KMS-11 (cell line): ENCODE results near the gene KRTAP10-9.
"Not testable (repeated sequence)": the region's sequence is repeated elsewhere in the genome, so short reads cannot be mapped to it uniquely, and the experiment has no call there.

ENCODE experiments used
- H2AFZ ChIP-seq: fragments of 200-600 bp; sonication (generic); 2 replicates; pipeline ENCODE4 v1.6.1; 2016; ENCODE audit warnings: antibody characterized with exemption, mixed run types, low read depth
- H3K27ac ChIP-seq: fragments of 200-600 bp; sonication (generic); 2 replicates; pipeline ENCODE4 v1.6.1; 2016; ENCODE audit warnings: mild to moderate bottlenecking, mixed run types
- H3K27me3 ChIP-seq: fragments of 200-600 bp; sonication (generic); 2 replicates; pipeline ENCODE4 v1.6.1; 2017; ENCODE audit warnings: mild to moderate bottlenecking, low read depth, mixed run types, moderate library complexity; ENCODE audit not compliant: insufficient read depth
- H3K36me3 ChIP-seq: fragments of 200-600 bp; sonication (generic); 2 replicates; pipeline ENCODE4 v1.6.1; 2017; ENCODE audit warnings: mild to moderate bottlenecking, mixed run types; ENCODE audit not compliant: insufficient read depth
- H3K4me1 ChIP-seq: fragments of 200-600 bp; sonication (generic); 2 replicates; pipeline ENCODE4 v1.6.1; 2016; ENCODE audit warnings: mild to moderate bottlenecking, low read depth, mixed run types; ENCODE audit not compliant: poor library complexity, severe bottlenecking
- H3K4me2 ChIP-seq: fragments of 200-600 bp; sonication (generic); 2 replicates; pipeline ENCODE4 v1.7.0; 2016; ENCODE audit warnings: mild to moderate bottlenecking, mixed run types
- H3K4me3 ChIP-seq: fragments of 200-600 bp; sonication (generic); IDR thresholded peaks from 2 replicates; pipeline ENCODE4 v1.6.1; 2017; ENCODE audit warnings: low read depth, low read length, mixed read lengths; ENCODE audit not compliant: insufficient read depth
- H3K79me2 ChIP-seq: fragments of 200-600 bp; sonication (generic); 2 replicates; pipeline ENCODE4 v1.6.1; 2016; ENCODE audit warnings: low read depth, mixed run types; ENCODE audit not compliant: insufficient read depth
- H3K9ac ChIP-seq: fragments of 200-600 bp; sonication (generic); 2 replicates; pipeline ENCODE4 v1.6.1; 2016; ENCODE audit warnings: mild to moderate bottlenecking, mixed run types
- H4K20me1 ChIP-seq: fragments of 200-600 bp; sonication (generic); 2 replicates; pipeline ENCODE4 v1.6.1; 2016; ENCODE audit warnings: mild to moderate bottlenecking, mixed run types; ENCODE audit not compliant: insufficient read depth
- CTCF ChIP-seq: fragments of 200-600 bp; sonication (generic); conservative IDR thresholded peaks from 2 replicates; pipeline ENCODE4 v1.6.1; 2017; ENCODE audit warnings: low read depth, mild to moderate bottlenecking, antibody characterized with exemption, low read length, moderate library complexity, mixed read lengths

KRTAP10-9 gene

GRCh38 chr21:44656868-44657267, 30.0 kb downstream of the KRTAP10-9 start:
- no peak overlapping the region for H3K9ac ChIP-seq
- H2AFZ ChIP-seq = no peak overlapping the region
- no peak overlapping the region for H3K27ac ChIP-seq
- no peak overlapping the region for H3K4me3 ChIP-seq
- no peaks in the 10 kb centered on the region for H3K79me2 ChIP-seq
- no peak overlapping the region for H3K4me2 ChIP-seq
- H3K27me3 ChIP-seq = peaks cover 33% of the 10 kb centered on the region
- H3K4me1 ChIP-seq = no peaks in the 10 kb centered on the region
- no peak for TF ChIP-seq CTCF
- H3K36me3 ChIP-seq = no peaks in the 10 kb centered on the region
- H4K20me1 ChIP-seq = no peaks in the 10 kb centered on the region

GRCh38 chr21:44657635-44658540, 31.0 kb downstream of the KRTAP10-9 start, which contains the start of gene KRTAP12-3:
Gene KRTAP12-3 (plus strand): TSS chr21:44657932. CDS start chr21:44657980, 48 bp downstream.
- no peak for TF ChIP-seq CTCF
- no peak within 1 kb of the TSS for H3K27ac ChIP-seq
- H3K4me2 ChIP-seq = no peak within 1 kb of the TSS
- H3K4me1 ChIP-seq = no peaks in the 10 kb centered on the region
- H3K27me3 ChIP-seq = peaks cover 32% of the 10 kb centered on the region
- H2AFZ ChIP-seq = no peak within 1 kb of the TSS
- H3K79me2 ChIP-seq = no peaks in the 10 kb centered on the region
- no peaks in the 10 kb centered on the region for H3K36me3 ChIP-seq
- H4K20me1 ChIP-seq = no peaks in the 10 kb centered on the region
- H3K9ac ChIP-seq = no peak within 1 kb of the TSS
- H3K4me3 ChIP-seq = no peak within 1 kb of the TSS

GRCh38 chr21:44658541-44658910, 31.6 kb downstream of the KRTAP10-9 start:
- Histone ChIP-seq H4K20me1 (no peaks in the 10 kb centered on the region), H3K4me2 (no peak overlapping the region), H3K79me2 (no peaks in the 10 kb centered on the region), H3K4me1 (no peaks in the 10 kb centered on the region), H3K27me3 (peaks cover 30% of the 10 kb centered on the region), H3K9ac (no peak overlapping the region), H3K4me3 (no peak overlapping the region), H2AFZ (no peak overlapping the region), H3K36me3 (no peaks in the 10 kb centered on the region), H3K27ac (no peak overlapping the region)
- TF ChIP-seq CTCF = no peak

- no peak overlapping the region for H3K27ac ChIP-seq
- H3K4me2 ChIP-seq = no peak overlapping the region
- no peak for TF ChIP-seq CTCF
- H2AFZ ChIP-seq = no peak overlapping the region
- no peaks in the 10 kb centered on the region for H4K20me1 ChIP-seq
- H3K4me1 ChIP-seq = no peaks in the 10 kb centered on the region
- no peak overlapping the region for H3K9ac ChIP-seq
- peaks cover 30% of the 10 kb centered on the region for H3K27me3 ChIP-seq
- no peaks in the 10 kb centered on the region for H3K79me2 ChIP-seq
- no peak overlapping the region for H3K4me3 ChIP-seq
- H3K36me3 ChIP-seq = no peaks in the 10 kb centered on the region
Observed at GRCh38 chr21:44658913-44659595, 32.2 kb downstream of the KRTAP10-9 start.

- H2AFZ ChIP-seq, H3K9ac ChIP-seq, H3K4me3 ChIP-seq, H3K36me3 ChIP-seq, H3K27ac ChIP-seq, H3K4me2 ChIP-seq, H3K4me1 ChIP-seq, H3K79me2 ChIP-seq, H4K20me1 ChIP-seq: not testable (repeated sequence)
- peaks cover 27% of the 10 kb centered on the region; the same call in 1 of the 2 replicates for H3K27me3 ChIP-seq
Observed at GRCh38 chr21:44661567-44661966, 34.7 kb downstream of the KRTAP10-9 start.
